SIG-M5 (cell line): Measurements from ENCODE around the gene SLC7A7.
"Not testable (repeated sequence)": the region's sequence is repeated elsewhere in the genome, so short reads cannot be mapped to it uniquely, and the experiment has no call there.

Source experiments
- DNase-seq: peaks from one replicate; lab custom pipeline; 2025; lab: John Stamatoyannopoulos, UW

SLC7A7 gene

DNA sequence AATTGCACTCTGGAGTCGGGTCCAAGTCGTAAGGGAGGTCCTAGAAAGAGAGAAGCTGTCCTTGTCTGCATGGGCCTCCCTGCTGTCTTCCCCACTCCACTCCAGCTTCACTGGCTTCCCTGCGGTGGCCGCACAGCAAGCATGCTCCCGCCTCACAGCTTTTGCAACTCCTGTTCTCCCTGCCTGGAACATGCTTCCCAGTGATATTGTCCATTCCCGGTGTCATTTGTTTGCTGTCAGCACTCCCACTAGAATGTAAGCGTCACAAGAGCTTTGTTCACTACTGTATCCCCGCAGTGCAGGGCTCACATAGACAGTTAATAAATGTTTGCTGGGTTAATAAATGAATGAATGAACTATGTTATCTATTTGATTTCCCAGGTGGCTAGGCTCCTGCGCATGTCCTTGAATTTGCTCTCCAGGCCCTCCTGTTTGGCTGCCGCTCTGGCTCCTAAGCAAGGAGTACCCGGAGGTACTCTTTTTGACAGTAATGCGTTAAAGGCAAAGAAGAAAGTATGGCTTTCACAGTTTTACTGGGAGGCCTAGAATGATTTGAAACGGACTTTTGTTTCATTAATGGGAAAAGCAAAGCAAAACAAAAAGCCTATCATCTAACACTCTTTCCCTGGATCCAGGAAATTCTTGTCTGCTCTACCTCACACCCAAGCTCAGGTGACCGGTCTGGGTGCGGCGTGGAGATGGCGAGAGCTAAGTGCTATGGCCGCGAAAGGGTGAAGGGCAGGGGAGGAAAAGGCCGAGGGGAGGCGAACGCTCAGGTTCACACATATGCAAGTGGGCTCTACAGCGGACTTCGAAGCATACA lies 6.2 kb upstream of the SLC7A7 start:
- no peak for DNase-seq

DNA sequence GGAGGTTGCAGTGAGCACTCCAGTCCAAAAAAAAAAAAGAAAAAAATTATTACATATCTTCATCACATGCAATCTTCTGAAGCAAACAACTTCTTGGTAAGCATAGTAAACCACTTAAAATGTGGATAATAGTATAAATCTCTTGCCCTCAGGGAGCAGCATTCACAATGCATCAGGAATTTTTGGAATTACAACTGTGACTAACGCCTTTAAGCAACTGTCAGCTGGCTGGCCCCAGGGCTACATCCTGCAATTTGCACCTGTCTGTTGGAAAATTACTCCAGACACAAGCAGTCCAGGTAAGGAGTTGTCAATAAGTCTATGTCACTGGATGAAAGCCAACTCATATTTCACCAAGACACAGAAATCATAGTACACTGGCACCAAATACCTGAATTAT lies 5.5 kb upstream of the SLC7A7 start:
- no peak for DNase-seq

DNA sequence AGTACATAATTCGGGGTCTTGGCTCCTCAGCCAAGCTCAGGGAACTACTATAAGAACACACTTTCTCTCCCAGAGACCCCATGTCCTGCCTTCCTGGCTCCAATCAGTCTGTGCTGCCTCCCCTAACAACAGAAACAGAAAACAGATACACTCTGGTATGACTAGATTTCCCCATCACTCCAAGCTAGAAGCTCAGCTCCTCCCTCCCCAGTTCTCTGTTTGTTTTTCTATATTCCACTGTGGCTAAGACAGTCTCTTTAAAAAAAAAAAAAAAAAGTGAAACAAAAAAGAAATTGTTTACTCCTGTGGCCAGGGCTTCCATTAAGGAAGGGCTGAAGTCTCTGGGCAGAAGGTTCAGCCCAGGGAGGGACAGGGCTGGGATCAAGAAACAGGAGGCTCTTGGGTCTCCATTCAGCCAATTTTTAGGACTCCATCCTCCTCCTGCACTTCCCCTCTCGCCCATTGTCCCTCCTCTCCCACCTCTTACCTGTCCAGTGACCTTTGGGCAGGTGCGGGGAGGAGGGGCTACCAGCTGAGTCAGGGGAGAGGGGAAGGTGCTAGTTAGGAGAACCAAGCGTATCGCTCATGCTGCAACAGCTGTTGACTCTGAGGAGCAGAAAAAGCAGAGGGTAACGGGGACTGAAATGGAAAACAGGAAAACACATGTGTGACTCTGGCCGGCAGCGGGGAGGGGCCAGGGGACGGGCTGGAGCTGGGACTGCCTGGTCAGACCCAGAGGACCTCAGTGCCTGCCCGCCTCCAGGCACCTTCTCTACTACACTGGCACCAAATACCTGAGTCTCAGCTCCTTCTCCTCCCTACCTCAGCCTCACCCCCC lies 4.1 kb upstream of the SLC7A7 start:
- no peak for DNase-seq

- DNase-seq: no peak
These were observed 862 bp downstream of the SLC7A7 start for GRCh38 chr14:22814373-22814772.

DNA sequence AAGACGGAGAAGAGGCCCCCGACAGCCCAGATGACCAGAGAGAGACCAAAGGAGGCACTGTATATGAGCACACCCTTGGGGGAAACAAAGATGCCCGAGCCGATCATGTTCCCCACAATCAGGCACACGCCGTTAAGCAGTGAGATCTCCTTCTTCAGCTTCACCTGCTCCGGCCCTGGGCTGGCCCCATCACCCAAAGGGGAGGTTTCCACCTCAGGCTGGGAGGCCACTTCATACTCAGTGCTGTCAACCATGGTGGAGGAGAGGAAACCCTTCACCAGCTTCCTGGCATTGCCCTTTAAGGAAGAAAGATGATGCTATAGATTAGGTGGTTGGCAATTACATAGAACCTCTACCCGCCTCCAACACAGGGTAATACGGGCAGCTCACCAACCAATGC lies 2.1 kb downstream of the SLC7A7 start:
- DNase-seq: no peak

GRCh38 chr14:22812744-22813143 lies 2.5 kb downstream of the SLC7A7 start:
- DNase-seq: no peak

- DNase-seq: no peak
These were observed 3.5 kb downstream of the SLC7A7 start for GRCh38 chr14:22811722-22812121.

GRCh38 chr14:22808388-22809209 lies 6.6 kb downstream of the SLC7A7 start:
- DNase-seq: no peak

GRCh38 chr14:22807432-22808087 lies 7.7 kb downstream of the SLC7A7 start:
- DNase-seq: no peak

DNA sequence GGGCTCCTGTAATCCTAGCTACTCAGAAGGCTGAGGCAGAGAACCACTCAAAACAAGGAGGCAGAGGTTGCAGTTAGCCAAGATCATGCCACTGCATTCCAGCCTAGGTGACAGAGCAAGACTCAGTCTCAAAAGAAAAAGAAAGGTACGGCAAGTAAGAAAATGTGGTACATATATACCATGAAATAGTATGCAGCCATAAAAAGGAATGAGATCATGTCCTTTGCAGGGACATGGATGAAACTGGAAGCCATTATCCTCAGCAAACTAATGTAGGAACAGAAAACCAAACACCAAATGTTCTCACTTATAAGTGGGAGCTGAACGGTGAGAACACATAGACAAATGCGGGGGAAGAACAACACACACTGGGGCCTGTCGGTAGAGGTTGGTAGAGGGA lies 10.0 kb downstream of the SLC7A7 start:
- not testable (repeated sequence) for DNase-seq

- DNase-seq: no peak
These were observed 11.6 kb downstream of the SLC7A7 start for GRCh38 chr14:22803687-22803974.

DNA sequence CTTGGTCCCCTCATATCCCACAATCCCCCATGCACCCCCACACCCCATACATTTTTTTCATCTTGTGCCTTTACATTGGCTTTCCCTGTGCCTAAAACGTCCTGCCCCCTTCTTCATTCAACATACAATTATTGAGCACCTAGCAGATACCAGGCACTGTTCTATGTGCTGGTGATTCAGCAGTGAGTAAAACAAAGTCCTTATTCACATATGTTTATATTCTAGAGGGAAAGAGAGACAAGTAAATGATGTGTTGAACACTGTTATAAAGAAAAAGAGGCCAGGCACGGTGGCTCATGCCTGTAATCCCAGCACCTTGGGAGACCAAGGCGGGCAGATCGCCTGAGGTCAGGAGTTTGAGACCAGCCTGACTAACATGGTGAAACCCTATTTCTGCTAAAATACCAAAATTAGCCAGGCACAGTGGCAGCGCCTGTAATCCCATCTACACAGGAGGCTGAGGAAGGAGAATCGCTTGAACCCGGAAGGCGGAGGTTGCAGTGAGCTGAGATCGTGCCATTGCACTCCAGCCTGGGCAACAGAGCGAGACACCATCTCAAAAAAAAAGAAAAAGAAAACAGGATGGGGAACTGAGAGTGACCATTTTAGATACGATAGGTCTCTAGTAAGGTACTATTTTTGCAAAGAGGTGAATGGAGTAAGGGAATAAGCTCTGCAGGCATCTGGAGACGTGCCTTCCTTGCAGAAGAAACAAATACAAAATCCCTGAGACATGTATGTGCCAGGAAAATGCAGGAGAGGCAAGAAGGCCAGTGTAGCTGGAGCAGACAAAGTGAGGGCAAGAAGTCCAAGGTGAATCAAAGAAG lies 12.2 kb downstream of the SLC7A7 start:
- no peak for DNase-seq

DNA sequence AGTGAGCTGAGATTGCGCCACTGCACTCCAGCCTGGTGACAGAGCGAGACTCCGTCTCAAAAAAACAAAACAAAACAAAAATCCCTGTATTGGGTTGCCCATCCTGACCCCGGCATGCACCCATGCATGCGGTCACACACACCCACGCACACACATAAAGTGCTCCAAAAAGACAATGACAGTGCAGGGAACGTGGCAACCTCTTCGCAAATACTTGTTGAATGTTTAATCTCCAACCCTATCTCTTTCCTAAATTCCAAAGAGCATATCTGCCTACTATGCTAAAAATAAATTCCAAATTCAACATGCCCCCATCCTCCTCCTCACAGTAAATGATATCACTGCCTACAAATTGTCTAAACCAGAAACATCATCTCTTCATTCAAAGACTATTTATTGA lies 13.5 kb downstream of the SLC7A7 start:
- DNase-seq: no peak

- no peak for DNase-seq
These were observed 14.9 kb downstream of the SLC7A7 start for GRCh38 chr14:22800346-22800745.

GRCh38 chr14:22798528-22798927 lies 16.7 kb downstream of the SLC7A7 start:
- no peak for DNase-seq

GRCh38 chr14:22797017-22797917 lies 18.0 kb downstream of the SLC7A7 start:
- DNase-seq: no peak

DNA sequence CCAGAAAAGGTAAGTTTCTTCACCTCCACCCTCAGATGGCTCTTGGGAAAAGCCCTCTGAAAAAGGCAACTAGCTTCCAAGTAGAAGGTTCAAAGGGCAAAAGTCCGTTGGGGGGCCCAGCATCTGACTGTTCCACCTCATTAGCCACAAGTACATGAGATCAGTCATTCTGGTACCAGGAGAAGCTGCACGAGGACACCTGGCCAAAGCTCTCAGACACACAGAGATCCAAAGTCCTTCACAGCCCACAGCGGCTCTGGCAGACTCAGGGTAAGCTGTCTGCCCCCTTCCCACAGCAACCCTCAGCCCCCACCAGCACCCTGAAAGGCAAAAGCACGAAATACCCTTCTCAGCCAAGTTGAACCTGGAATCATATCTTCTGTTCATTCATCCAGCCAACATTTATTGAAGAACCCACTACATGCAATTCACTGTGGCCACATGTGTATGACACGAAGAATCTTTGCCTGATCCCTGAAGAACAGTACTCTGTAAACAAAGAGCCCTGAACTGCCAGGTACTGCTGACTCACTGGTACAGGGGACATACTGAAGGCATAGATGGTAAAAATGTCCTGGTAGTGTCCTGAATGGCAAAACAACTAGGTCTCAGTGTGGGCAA lies 19.0 kb downstream of the SLC7A7 start:
- DNase-seq: no peak

DNA sequence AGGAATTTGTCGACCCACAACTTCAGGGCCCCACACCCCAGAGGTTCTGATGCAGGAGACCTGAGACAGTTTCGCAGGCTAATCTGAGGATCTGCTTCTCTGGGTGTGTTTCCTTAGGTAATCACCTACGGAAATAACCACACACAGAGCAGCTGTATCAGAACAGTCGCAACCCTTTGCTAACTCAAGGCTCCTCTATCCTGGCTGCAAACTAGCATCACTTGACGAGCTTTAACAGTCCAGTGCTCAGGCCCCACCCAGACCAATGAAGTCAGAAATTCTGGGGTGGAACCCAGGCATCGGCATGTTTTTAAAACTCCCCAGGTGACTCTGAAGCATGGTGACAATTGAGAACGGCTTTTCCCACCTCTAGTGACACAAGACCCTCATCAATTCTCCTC lies 20.7 kb downstream of the SLC7A7 start:
- no peak for DNase-seq

DNA sequence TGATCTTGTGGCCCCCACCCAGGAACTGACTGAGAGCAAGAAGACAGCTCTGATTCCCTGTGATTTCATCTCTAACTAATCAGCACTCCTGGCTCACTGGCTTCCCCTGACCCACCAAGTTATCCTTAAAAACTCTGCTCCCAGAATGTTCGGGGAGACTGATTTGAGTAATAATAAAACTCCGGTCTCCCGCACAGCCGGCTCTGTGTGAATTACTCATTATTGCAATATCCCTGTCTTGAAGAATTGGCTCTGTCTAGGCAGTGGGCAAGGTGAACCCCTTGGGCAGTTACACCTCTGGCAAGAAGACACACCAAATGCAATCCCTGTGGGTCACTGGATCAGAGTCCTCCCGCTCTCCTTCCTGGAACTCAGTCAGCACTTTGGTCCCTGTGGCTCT lies 21.3 kb downstream of the SLC7A7 start:
- no peak for DNase-seq

- DNase-seq: not testable (repeated sequence)
These were observed 21.7 kb downstream of the SLC7A7 start for GRCh38 chr14:22793550-22793949.
